Epithelial cell of esophagus (primary cell): ENCODE measurements around the gene ZNF705A.
"Not testable (repeated sequence)": the region's sequence is repeated elsewhere in the genome, so short reads cannot be mapped to it uniquely, and the experiment has no call there.

ENCODE experiments used
- DNase-seq: peaks from one replicate; pipeline ENCODE4 v3.0.0; 2010; ENCODE audit warnings: low read depth
- H3K4me3 ChIP-seq: 2 replicates; pipeline ENCODE4 v1.5.1; 2011; ENCODE audit warnings: mild to moderate bottlenecking, low read length, control low read depth
- CTCF ChIP-seq: IDR thresholded peaks from 2 replicates; pipeline ENCODE4 v1.5.1; 2011; ENCODE audit warnings: low read depth, mild to moderate bottlenecking, low read length, control low read depth, inconsistent platforms; ENCODE audit not compliant: insufficient read depth; ENCODE audit errors: missing control alignments

Gene ZNF705A

GRCh38 chr12:8156845-8157244, at the start of gene ZNF705A:
Gene ZNF705A, plus strand, starts transcription at chr12:8157015. Its CDS starts 15,611 bp downstream, at chr12:8172626.
- no peak within 1 kb of the TSS for H3K4me3 ChIP-seq
- no peak for TF ChIP-seq CTCF
- peak; percentile 73 for DNase-seq

GRCh38 chr12:8108808-8109398, 47.9 kb upstream of the ZNF705A start:
- no peak overlapping the region for H3K4me3 ChIP-seq
- peak; percentile 100 for TF ChIP-seq CTCF
- DNase-seq: peak; percentile 81

GRCh38 chr12:8113117-8113516, 43.7 kb upstream of the ZNF705A start:
- not testable (repeated sequence) for DNase-seq, H3K4me3 ChIP-seq

GRCh38 chr12:8120072-8120713, 36.6 kb upstream of the ZNF705A start:
- DNase-seq: peak; percentile 63
- no peak for TF ChIP-seq CTCF

GRCh38 chr12:8123124-8123912, 33.5 kb upstream of the ZNF705A start, which contains the start of gene CLEC4A:
Gene CLEC4A, plus strand, starts transcription at chr12:8123617. Its CDS starts 262 bp downstream, at chr12:8123879.
- DNase-seq: no peak
- no peak within 1 kb of the TSS for H3K4me3 ChIP-seq
- no peak for TF ChIP-seq CTCF

More at GRCh38 chr12:8120072-8120713, 36.6 kb upstream of the ZNF705A start:
- no peak overlapping the region for H3K4me3 ChIP-seq

- no peak for DNase-seq
- TF ChIP-seq CTCF: no peak
- H3K4me3 ChIP-seq: no peak overlapping the region
Observed at GRCh38 chr12:8127138-8127537, 29.7 kb upstream of the ZNF705A start.

- DNase-seq, H3K4me3 ChIP-seq: not testable (repeated sequence)
Observed at GRCh38 chr12:8133636-8134397, 23.0 kb upstream of the ZNF705A start.

GRCh38 chr12:8134398-8134930, 22.4 kb upstream of the ZNF705A start:
- not testable (repeated sequence) for H3K4me3 ChIP-seq

GRCh38 chr12:8141647-8142046, 15.2 kb upstream of the ZNF705A start:
- not testable (repeated sequence) for H3K4me3 ChIP-seq

More at GRCh38 chr12:8134398-8134930, 22.4 kb upstream of the ZNF705A start:
- not testable (repeated sequence) for DNase-seq

More at GRCh38 chr12:8141647-8142046, 15.2 kb upstream of the ZNF705A start:
- DNase-seq: not testable (repeated sequence)
